Measurements from ENCODE around the gene BACH2.
"Not testable (repeated sequence)": the region's sequence is repeated elsewhere in the genome, so short reads cannot be mapped to it uniquely, and the experiment has no call there.

The BACH2 gene

GRCh38 chr6:89925826-89926225 is 370.8 kb downstream of the BACH2 start:
- DNase-seq (ENCODE audit: extremely low read depth in 1 of 2, low read depth in 1 of 2) = no peak

DNA sequence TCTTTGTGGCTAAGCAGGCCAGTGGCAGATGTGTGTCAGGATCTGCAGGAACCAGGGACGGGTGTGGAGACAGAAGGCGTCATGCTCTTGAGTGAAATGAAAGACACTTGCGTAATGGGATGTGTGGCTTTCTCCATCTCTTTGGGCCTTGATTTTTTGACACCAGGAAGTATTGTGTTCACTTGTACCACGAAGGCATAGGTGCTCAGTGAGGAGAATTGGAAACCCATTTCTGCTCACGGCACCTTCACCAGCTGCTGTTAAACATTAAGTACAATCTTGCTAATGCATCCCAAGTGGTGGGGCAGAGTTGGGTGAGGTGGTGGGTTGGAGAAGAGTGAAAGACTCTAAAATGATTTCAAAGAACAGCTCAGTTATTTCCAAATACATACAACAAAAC is 372.4 kb downstream of the BACH2 start:
- no peak for DNase-seq (ENCODE audit: extremely low read depth in 1 of 2, low read depth in 1 of 2)

DNA sequence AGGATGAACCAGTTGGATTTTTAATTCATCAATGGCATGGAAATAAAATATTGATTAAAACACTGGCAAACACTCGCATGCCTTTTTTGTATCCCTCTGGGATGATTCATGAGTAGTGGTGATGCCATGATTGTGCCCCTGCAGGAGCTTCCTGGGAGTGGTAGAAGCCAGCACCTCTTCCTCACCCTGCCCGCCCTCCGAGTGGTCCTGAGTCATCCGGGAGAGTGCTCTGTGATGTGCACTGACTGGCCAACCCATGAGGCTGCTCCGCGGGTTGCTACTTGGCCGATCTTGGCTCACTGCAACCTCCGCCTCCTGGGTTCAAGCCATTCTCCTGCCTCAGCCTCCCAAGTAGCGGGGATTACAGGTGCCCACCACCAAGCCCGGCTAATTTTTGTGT is 375.0 kb downstream of the BACH2 start:
- no peak for DNase-seq (ENCODE audit: extremely low read depth in 1 of 2, low read depth in 1 of 2)

GRCh38 chr6:89921197-89921596 is 375.4 kb downstream of the BACH2 start:
- DNase-seq (ENCODE audit: extremely low read depth in 1 of 2, low read depth in 1 of 2) = no peak

- no peak for DNase-seq (ENCODE audit: extremely low read depth in 1 of 2, low read depth in 1 of 2)
Observed at GRCh38 chr6:89917801-89918366, 378.8 kb downstream of the BACH2 start.

GRCh38 chr6:89917216-89917615 is 379.4 kb downstream of the BACH2 start:
- DNase-seq (ENCODE audit: extremely low read depth in 1 of 2, low read depth in 1 of 2) = no peak

DNA sequence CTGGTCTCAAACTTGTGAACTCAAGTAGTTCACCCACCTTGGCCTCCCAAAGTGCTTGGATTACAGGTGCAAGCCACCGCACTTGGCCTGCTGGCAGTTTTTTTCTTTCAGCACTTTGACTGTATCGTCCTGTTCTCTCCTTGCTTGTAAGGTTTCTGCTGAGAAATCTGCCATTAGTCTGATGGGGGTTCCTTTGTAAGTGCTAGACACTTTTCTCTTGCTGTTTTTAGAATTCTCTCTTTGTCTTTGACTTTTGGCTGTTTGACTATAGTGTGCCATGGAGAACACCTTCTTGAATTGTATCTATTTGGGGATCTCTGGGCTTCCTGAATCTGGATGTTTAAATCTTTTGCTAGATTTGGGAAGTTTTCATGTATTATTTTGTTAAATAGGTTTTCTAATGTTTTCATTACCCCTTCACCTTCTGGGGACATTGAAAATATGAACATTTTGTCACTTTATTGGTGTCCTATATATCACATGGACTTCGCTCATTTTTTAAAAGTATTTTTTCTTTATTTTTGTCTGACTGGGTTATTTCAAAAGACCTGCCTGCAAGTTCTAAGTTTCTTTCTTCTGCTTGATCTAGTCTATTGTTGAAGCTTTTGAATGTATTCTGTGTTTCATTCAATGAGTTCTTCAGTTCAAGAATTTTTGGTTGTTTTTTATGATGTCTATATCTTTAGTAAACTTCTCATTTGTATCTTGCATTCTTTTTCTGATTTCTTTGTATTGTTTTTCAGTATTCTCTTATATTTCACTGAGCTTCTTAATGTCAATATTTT is 380.3 kb downstream of the BACH2 start:
- no peak for DNase-seq (ENCODE audit: extremely low read depth in 1 of 2, low read depth in 1 of 2)

GRCh38 chr6:89910902-89911240 is 385.8 kb downstream of the BACH2 start:
- DNase-seq (ENCODE audit: extremely low read depth in 1 of 2, low read depth in 1 of 2) = no peak

GRCh38 chr6:89910001-89910901 is 386.4 kb downstream of the BACH2 start:
- DNase-seq (ENCODE audit: extremely low read depth in 1 of 2, low read depth in 1 of 2) = not testable (repeated sequence)

GRCh38 chr6:89895276-89895874 is 401.3 kb downstream of the BACH2 start:
- no peak for DNase-seq (ENCODE audit: extremely low read depth in 1 of 2, low read depth in 1 of 2)

DNA sequence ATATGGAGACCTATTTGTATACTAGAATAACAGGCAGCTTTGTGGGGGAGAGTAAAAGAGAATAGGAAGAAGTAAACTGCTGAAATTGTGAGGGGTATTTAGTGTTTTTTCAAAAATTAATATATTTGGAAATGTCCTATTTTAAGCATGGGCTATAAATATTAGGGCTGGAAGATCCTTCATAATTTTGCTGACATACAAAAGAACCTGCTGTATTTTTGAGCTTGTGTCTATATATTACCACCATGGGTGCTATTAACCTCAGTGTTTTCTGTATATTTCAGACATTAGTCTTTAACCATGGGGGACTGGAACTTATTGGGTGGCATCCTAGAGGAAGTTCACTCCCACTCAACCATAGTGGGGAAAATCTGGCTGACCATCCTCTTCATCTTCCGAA is 402.5 kb downstream of the BACH2 start, which contains the start of gene GJA10:
TSS of gene GJA10 (plus strand) at position 301 of the 400 bp plus-strand sequence. CDS start at position 301, 0 bp downstream.
- DNase-seq (ENCODE audit: extremely low read depth in 1 of 2, low read depth in 1 of 2) = no peak

DNA sequence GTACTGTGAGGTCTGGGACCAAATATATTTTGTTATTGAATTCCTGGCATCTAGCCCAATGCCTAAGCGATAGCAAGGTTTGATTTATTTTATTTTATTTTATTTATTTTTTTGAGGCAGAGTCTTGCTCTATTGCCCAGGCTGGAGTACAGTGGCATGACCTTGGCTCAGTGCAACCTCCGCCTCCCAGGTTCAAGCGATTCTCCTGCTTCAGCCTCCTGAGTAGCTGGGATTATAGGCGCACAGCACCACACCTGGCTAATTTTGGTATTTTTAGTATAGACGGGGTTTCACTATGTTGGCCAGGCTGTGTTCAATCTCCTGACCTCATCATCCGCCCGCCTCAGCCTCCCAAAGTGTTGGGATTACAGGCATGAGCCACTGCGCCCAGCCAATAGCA is 404.1 kb downstream of the BACH2 start:
- DNase-seq (ENCODE audit: extremely low read depth in 1 of 2, low read depth in 1 of 2) = not testable (repeated sequence)

DNA sequence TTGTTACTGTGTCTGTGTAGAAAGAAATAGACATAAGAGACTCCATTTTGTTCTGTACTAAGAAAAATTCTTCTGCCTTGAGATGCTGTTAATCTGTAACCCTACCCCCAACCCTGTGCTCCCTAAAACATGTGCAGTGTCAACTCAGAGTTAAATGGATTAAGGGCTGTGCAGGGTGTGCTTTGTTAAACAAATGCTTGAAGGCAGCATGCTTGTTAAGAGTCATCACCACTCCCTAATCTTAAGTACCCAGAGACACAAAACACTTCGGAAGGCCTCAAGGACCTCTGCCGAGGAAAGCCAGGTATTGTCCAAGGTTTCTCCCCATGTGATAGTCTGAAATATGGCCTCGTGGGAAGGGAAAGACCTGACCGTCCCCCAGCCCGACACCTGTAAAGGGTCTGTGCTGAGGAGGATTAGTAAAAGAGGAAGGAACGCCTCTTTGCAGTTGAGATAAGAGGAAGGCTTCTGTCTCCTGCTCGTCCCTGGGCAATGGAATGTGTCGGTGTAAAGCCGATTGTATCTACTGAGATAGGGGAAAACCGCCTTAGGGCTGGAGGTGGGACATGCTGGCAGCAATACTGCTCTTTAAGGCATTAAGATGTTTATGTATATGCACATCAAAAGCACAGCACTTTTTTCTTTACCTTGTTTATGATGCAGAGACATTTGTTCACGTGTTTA is 405.7 kb downstream of the BACH2 start:
- not testable (repeated sequence) for DNase-seq (ENCODE audit: extremely low read depth in 1 of 2, low read depth in 1 of 2)

DNA sequence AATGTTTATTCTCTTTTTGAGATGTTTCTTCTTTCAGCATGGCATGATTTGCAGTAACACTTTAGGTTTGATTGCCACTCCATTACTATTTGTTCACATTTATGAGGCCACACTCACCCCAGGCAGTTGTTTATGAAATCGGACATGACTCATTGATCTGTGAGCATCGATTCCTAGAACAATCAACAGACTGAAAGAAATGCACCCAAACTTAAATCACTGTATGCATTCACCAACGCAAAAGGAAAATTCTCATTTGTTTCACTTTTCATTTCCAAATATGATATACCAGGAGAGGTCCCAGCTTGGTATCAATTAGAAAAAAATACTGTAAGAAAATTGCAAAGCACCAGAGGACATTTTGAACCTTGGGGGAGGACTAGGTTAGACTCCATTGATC is 407.8 kb downstream of the BACH2 start:
- DNase-seq (ENCODE audit: extremely low read depth in 1 of 2, low read depth in 1 of 2) = no peak

DNA sequence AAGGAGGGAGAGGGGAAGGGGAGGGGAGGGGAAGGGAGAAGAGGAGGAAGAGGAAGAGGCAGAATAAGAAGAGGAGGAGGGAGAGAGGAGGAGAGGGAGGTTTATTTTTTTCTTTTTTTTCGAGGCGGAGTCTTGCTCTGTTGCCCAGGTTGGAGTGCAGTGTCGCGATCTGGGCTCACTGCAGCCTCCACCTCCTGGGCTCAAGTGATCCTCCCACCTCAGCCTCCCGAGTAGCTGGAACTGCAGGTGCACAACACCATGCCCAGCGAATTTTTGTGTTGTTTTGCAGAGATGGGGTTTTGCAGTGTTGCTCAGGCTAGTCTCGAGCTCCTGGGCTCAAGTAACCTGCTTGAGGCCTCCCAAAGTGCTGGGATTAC is 408.5 kb downstream of the BACH2 start:
- no peak for DNase-seq (ENCODE audit: extremely low read depth in 1 of 2, low read depth in 1 of 2)

DNA sequence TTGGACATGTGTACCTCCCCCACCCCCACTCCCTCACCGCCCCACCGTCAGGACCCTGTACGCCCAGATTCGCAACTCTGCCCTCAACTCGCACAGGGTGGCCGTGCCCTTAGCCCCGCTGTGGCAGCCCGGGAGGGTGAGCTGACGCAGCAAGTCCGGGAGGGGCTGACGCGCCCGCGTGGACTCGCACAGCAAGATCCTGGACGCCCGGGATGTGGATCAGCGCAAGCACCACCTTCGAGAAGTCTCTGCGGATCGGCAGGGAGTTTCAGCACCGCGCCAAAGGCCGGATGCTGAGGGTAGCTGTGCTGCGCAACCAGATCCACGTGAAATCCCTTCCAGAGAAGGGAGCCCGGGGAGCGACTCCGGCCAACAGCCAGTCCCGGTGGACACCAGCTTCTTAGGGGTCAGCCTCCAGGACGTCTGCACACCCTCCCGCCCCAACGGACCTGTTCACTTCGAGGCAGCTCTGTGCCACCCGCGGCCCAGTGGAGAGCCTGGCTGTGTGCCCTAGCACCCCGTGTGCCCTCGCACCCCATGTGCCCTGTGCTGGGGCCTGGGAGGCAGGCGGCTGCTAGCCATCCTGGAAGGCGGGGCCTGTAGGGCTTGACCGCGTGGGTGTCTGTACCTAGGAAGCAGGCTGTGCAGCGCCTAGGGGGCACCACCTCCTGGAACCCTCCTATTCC is 409.0 kb downstream of the BACH2 start:
- DNase-seq (ENCODE audit: extremely low read depth in 1 of 2, low read depth in 1 of 2) = no peak

GRCh38 chr6:89886378-89887120 is 410.1 kb downstream of the BACH2 start:
- no peak for DNase-seq (ENCODE audit: extremely low read depth in 1 of 2, low read depth in 1 of 2)
